K562 (cell line): Measurements from ENCODE around the gene EPHB4. TPM values are rescaled to one million over a fixed set of nuclear protein-coding genes. Genes with fewer than 3 reads are reported as not detected.
A peak's percentile ranks its signal among the peaks of the same experiment; 100 is the strongest.

Experiments
- AFF1 ChIP-seq, 2 experiments: fragments of 450-650 bp; IDR thresholded peaks; 2 replicates each; pipeline ENCODE4 v1.6.1; 2018; ENCODE audit warnings: mild to moderate bottlenecking in 2 of 2, low read depth in 1 of 2; ENCODE audit not compliant: partially characterized antibody in 2 of 2
- ARNT ChIP-seq, 2 experiments: fragments of 450-650 bp; IDR thresholded peaks; 2 replicates each; pipeline ENCODE4 v1.6.1; 2016; ENCODE audit warnings: mild to moderate bottlenecking in 1 of 2
- E4F1 ChIP-seq: fragments of 250-450 bp; sonication (Bioruptor Pico); IDR thresholded peaks from 2 replicates; pipeline ENCODE4 v1.5.0; 2021; ENCODE audit warnings: mild to moderate bottlenecking, borderline replicate concordance
- ELK1 ChIP-seq: sonication (generic); formaldehyde crosslinking; IDR thresholded peaks from 2 replicates; pipeline ENCODE4 v1.8.1; 2022; ENCODE audit warnings: missing genetic modification reagents
- HMG20B ChIP-seq: fragments of 250-450 bp; sonication (Bioruptor Pico); IDR thresholded peaks from 2 replicates; pipeline ENCODE4 v1.5.0; 2021; ENCODE audit warnings: mild to moderate bottlenecking
- POLR2B ChIP-seq: fragments of 450-650 bp; IDR thresholded peaks from 2 replicates; pipeline ENCODE4 v1.6.1; 2018; ENCODE audit warnings: low read depth; ENCODE audit not compliant: partially characterized antibody
- RAD21 ChIP-seq, 2 experiments: fragments of 250-450 bp in 1 of 2; fragments of 450-650 bp in 1 of 2; sonication (Bioruptor Pico) in 1 of 2; formaldehyde crosslinking in 1 of 2; IDR thresholded peaks in 1 of 2; conservative IDR thresholded peaks in 1 of 2; 2 replicates each; pipeline versions ENCODE4 v1.4.0 to v1.8.0; 2020 to 2022; ENCODE audit warnings: mild to moderate bottlenecking in 2 of 2, moderate library complexity in 1 of 2
- ZNF146 ChIP-seq: IDR thresholded peaks from one replicate; pipeline ENCODE4 v1.6.1; 2018; ENCODE audit warnings: missing compliant biosample characterization; ENCODE audit not compliant: unreplicated experiment
- ZNF639 ChIP-seq, 2 experiments: fragments of 200-800 bp in 1 of 2; sonication (Bioruptor generic) in 1 of 2; sonication (generic) in 1 of 2; formaldehyde crosslinking in 1 of 2; IDR thresholded peaks in 1 of 2; conservative IDR thresholded peaks in 1 of 2; 2 replicates each; pipeline versions ENCODE4 v1.5.0 to v1.6.1; 2016 to 2020; ENCODE audit warnings: missing compliant biosample characterization in 1 of 2, missing genetic modification characterization in 1 of 2, missing genetic modification reagents in 1 of 2
- polyA plus RNA-seq, 8 experiments: library from polyadenylated mRNA; depleted of rRNA in 4 of 8; stranded (reverse) in 5 of 8; unstranded in 3 of 8; fragments of >200 nt; fragmentation: Nextera tagmentation in 2 of 8; fragmentation: Illumina TruSeq in 1 of 8; extraction: Ambion mirVana in 2 of 8; extraction: Trizol in 1 of 8; gene quantifications; 2 replicates each; pipeline versions ENCODE4 v1.2.1 to v1.2.3, GENCODE V29; 2011 to 2014; ENCODE audit warnings: inconsistent platforms in 1 of 8, missing spikeins in 1 of 8
- total RNA-seq, 7 experiments: library from RNA; depleted of rRNA in 6 of 7; stranded (reverse); fragments of >200 nt in 6 of 7; fragmentation: Illumina TruSeq in 2 of 7; extraction: Trizol in 2 of 7; gene quantifications; 2 replicates each; pipeline versions ENCODE4 v1.2.1 to v1.2.3, GENCODE V29; 2011 to 2021; ENCODE audit warnings: low replicate concordance in 1 of 7

Gene EPHB4
- total and polyA plus RNA-seq, 9 of the 15 experiments (the other 6 are each of a cell fraction or from before 2014, with no cell fraction given): 1.2 to 82.1 (median 37.9) TPM

- no peak for TF ChIP-seq HMG20B (CRISPR knock-in tag)
- peak; percentile 51 to 80; a peak in 1 of 4 replicates for TF ChIP-seq ARNT (IDR thresholded peaks at IDR 0.05)
- no peak for TF ChIP-seq RAD21 (CRISPR knock-in tag; conservative IDR thresholded peaks at IDR 0.05 in 1 of 2, IDR thresholded peaks at IDR 0.05 in 1 of 2)
- no peak for TF ChIP-seq E4F1
- TF ChIP-seq ZNF146 (CRISPR knock-in tag): no peak
- TF ChIP-seq POLR2B: peak; percentile 49
- TF ChIP-seq AFF1 (IDR thresholded peaks at IDR 0.05; ENCODE audit: low read depth in 1 of 2, partially characterized antibody in 2 of 2): peak; percentile 77 to 84
- TF ChIP-seq ZNF639 (CRISPR knock-in tag; conservative IDR thresholded peaks at IDR 0.05 in 1 of 2, IDR thresholded peaks at IDR 0.05 in 1 of 2): no peak
- no peak for TF ChIP-seq ELK1 (CRISPR knock-in tag)
Observed at GRCh38 chr7:100840470-100841100, 13.3 kb upstream of the EPHB4 start (continued).
